ENCODE results near the gene FNBP1L.

FNBP1L gene

GRCh38 chr1:93447481-93448291 lies at the start of gene FNBP1L:
FNBP1L (plus strand) TSS chr1:93448118; CDS start chr1:93448282, 164 bp downstream.
- Histone ChIP-seq H3K4me2 (peak within 1 kb of the TSS; percentile 92 to 99 (median 94)), H3K36me3 (no peaks in the 10 kb centered on the region), H3K27ac (peak within 1 kb of the TSS; percentile 70 to 91 (median 88)), H3K9ac (peak within 1 kb of the TSS; percentile 84 to 97 (median 92)), H3K4me1 (peaks cover 17 to 33% (median 25%) of the 10 kb centered on the region in 10 experiments), H3K4me3 (peak within 1 kb of the TSS; percentile 87 to 100 (median 100)), H4K20me1 (peaks cover 7 to 39% (median 35%) of the 10 kb centered on the region in 11 experiments; a peak in 20 of 22 replicates), H3K27me3 (no peaks in the 10 kb centered on the region), H3K9me3 (replicated peaks in 1 of 11) (no peaks in the 10 kb centered on the region)
- no peak for TF ChIP-seq Cebpa-rat (IDR thresholded peaks at IDR 0.05)

- Histone ChIP-seq H3K4me1 (peaks cover 0 to 8% (median 0%) of the 10 kb centered on the region in 10 experiments; a peak in 1 of 20 replicates), H3K36me3 (no peaks in the 10 kb centered on the region), H3K4me2 (peak overlapping the region in 1 of 11 experiments; percentile 4; a peak in 1 of 22 replicates), H3K9me3 (replicated peaks in 1 of 11) (peaks cover 0 to 8% (median 0%) of the 10 kb centered on the region in 11 experiments; a peak in 4 of 22 replicates), H3K27ac (no peak overlapping the region), H3K9ac (no peak overlapping the region), H3K4me3 (no peak overlapping the region), H4K20me1 (no peaks in the 10 kb centered on the region), H3K27me3 (no peaks in the 10 kb centered on the region)
- TF ChIP-seq Cebpa-rat (IDR thresholded peaks at IDR 0.05), result no peak
Observed at GRCh38 chr1:93399781-93400180, 48.1 kb upstream of the FNBP1L start.

GRCh38 chr1:93408203-93408602 lies 39.7 kb upstream of the FNBP1L start:
- H3K4me2 ChIP-seq, result no peak overlapping the region
- H3K4me3 ChIP-seq, result no peak overlapping the region
- H3K4me1 ChIP-seq, result no peaks in the 10 kb centered on the region
- H3K27me3 ChIP-seq, result no peaks in the 10 kb centered on the region
- H3K27ac ChIP-seq, result no peak overlapping the region
- TF ChIP-seq Cebpa-rat (IDR thresholded peaks at IDR 0.05), result no peak
- peaks cover 27 to 31% (median 28%) of the 10 kb centered on the region in 11 experiments for H3K9me3 ChIP-seq (replicated peaks in 1 of 11)
- H3K9ac ChIP-seq, result no peak overlapping the region
- H3K36me3 ChIP-seq, result no peaks in the 10 kb centered on the region
- no peaks in the 10 kb centered on the region for H4K20me1 ChIP-seq

GRCh38 chr1:93411000-93411399 lies 36.9 kb upstream of the FNBP1L start:
- no peaks in the 10 kb centered on the region for H4K20me1 ChIP-seq
- no peak overlapping the region for H3K4me3 ChIP-seq
- no peak overlapping the region for H3K9ac ChIP-seq
- H3K27me3 ChIP-seq, result no peaks in the 10 kb centered on the region
- no peak for TF ChIP-seq Cebpa-rat (IDR thresholded peaks at IDR 0.05)
- no peak overlapping the region for H3K27ac ChIP-seq
- H3K36me3 ChIP-seq, result no peaks in the 10 kb centered on the region
- peaks cover 27 to 31% (median 28%) of the 10 kb centered on the region in 11 experiments for H3K9me3 ChIP-seq (replicated peaks in 1 of 11)
- no peak overlapping the region for H3K4me2 ChIP-seq
- peaks cover 7 to 15% (median 11%) of the 10 kb centered on the region in 10 experiments; a peak in 19 of 20 replicates for H3K4me1 ChIP-seq

GRCh38 chr1:93414749-93415148 lies 33.2 kb upstream of the FNBP1L start:
- H3K4me2 ChIP-seq, result peak overlapping the region; percentile 24 to 86 (median 57); a peak in 19 of 22 replicates
- H3K4me3 ChIP-seq, result peak overlapping the region in 2 of 10 experiments; percentile 17 to 38; a peak in 2 of 20 replicates
- peaks cover 7 to 20% (median 12%) of the 10 kb centered on the region in 10 experiments; a peak in 19 of 20 replicates for H3K4me1 ChIP-seq
- H4K20me1 ChIP-seq, result no peaks in the 10 kb centered on the region
- no peak for TF ChIP-seq Cebpa-rat (IDR thresholded peaks at IDR 0.05)
- H3K27me3 ChIP-seq, result no peaks in the 10 kb centered on the region
- H3K9me3 ChIP-seq (replicated peaks in 1 of 11), result peaks cover 1 to 10% (median 3%) of the 10 kb centered on the region in 11 experiments; a peak in 19 of 22 replicates
- no peaks in the 10 kb centered on the region for H3K36me3 ChIP-seq
- H3K9ac ChIP-seq, result peak overlapping the region in 2 of 11 experiments; percentile 42 to 44; a peak in 1 of 22 replicates
- H3K27ac ChIP-seq, result peak overlapping the region in 1 of 11 experiments; percentile 12; a peak in 1 of 22 replicates

GRCh38 chr1:93415296-93415695 lies 32.6 kb upstream of the FNBP1L start:
- Histone ChIP-seq H3K4me2 (peak overlapping the region; percentile 24 to 86 (median 57); a peak in 21 of 22 replicates), H3K9ac (peak overlapping the region in 2 of 11 experiments; percentile 42 to 44; a peak in 1 of 22 replicates), H3K4me1 (peaks cover 7 to 20% (median 12%) of the 10 kb centered on the region in 10 experiments; a peak in 19 of 20 replicates), H3K4me3 (peak overlapping the region in 2 of 10 experiments; percentile 17 to 38; a peak in 2 of 20 replicates), H3K27me3 (no peaks in the 10 kb centered on the region), H3K36me3 (no peaks in the 10 kb centered on the region), H3K27ac (peak overlapping the region in 1 of 11 experiments; percentile 12; a peak in 1 of 22 replicates), H4K20me1 (no peaks in the 10 kb centered on the region), H3K9me3 (replicated peaks in 1 of 11) (peaks cover 0 to 9% (median 0%) of the 10 kb centered on the region in 11 experiments; a peak in 3 of 22 replicates)
- TF ChIP-seq Cebpa-rat (IDR thresholded peaks at IDR 0.05), result no peak

GRCh38 chr1:93416183-93416582 lies 31.7 kb upstream of the FNBP1L start:
- Histone ChIP-seq H3K36me3 (no peaks in the 10 kb centered on the region), H3K9me3 (replicated peaks in 1 of 11) (peaks cover 0 to 9% (median 0%) of the 10 kb centered on the region in 11 experiments; a peak in 3 of 22 replicates), H3K4me2 (peak overlapping the region in 2 of 11 experiments; percentile 82 to 86; a peak in 5 of 22 replicates), H3K4me3 (no peak overlapping the region), H3K4me1 (peaks cover 7 to 20% (median 12%) of the 10 kb centered on the region in 10 experiments; a peak in 19 of 20 replicates), H3K9ac (no peak overlapping the region), H3K27ac (no peak overlapping the region), H3K27me3 (no peaks in the 10 kb centered on the region), H4K20me1 (no peaks in the 10 kb centered on the region)
- TF ChIP-seq Cebpa-rat (IDR thresholded peaks at IDR 0.05), result no peak

GRCh38 chr1:93419344-93419743 lies 28.6 kb upstream of the FNBP1L start:
- H3K36me3 ChIP-seq, result no peaks in the 10 kb centered on the region
- H3K9ac ChIP-seq, result no peak overlapping the region
- peaks cover 7 to 20% (median 12%) of the 10 kb centered on the region in 10 experiments; a peak in 19 of 20 replicates for H3K4me1 ChIP-seq
- no peak overlapping the region for H3K4me3 ChIP-seq
- no peak overlapping the region for H3K4me2 ChIP-seq
- H3K27me3 ChIP-seq, result no peaks in the 10 kb centered on the region
- H3K9me3 ChIP-seq (replicated peaks in 1 of 11), result peaks cover 0 to 10% (median 4%) of the 10 kb centered on the region in 11 experiments; a peak in 5 of 22 replicates
- no peak overlapping the region for H3K27ac ChIP-seq
- TF ChIP-seq Cebpa-rat (IDR thresholded peaks at IDR 0.05), result no peak
- H4K20me1 ChIP-seq, result no peaks in the 10 kb centered on the region

- Histone ChIP-seq H3K4me1 (peaks cover 1 to 11% (median 5%) of the 10 kb centered on the region in 10 experiments; a peak in 17 of 20 replicates), H3K4me3 (no peak overlapping the region), H3K9ac (no peak overlapping the region), H3K27ac (no peak overlapping the region), H3K27me3 (no peaks in the 10 kb centered on the region), H4K20me1 (no peaks in the 10 kb centered on the region), H3K9me3 (replicated peaks in 1 of 11) (peaks cover 0 to 16% (median 4%) of the 10 kb centered on the region in 11 experiments; a peak in 6 of 22 replicates), H3K4me2 (no peak overlapping the region), H3K36me3 (no peaks in the 10 kb centered on the region)
- no peak for TF ChIP-seq Cebpa-rat (IDR thresholded peaks at IDR 0.05)
Observed at GRCh38 chr1:93420400-93420799, 27.5 kb upstream of the FNBP1L start.
